Stimulated activated CD8-positive, alpha-beta memory T cell treated with anti-CD3 and anti-CD28 coated beads, Interleukin-12 subunit alpha, Interleukin-12 subunit beta, amount 100 ng/mL, for 4 hours (primary cell): ENCODE results near the gene NSMCE3.

Experiments
- DNase-seq: peaks from one replicate; pipeline ENCODE4 v3.0.0-alpha.2; 2020; ENCODE audit warnings: low read depth

Gene NSMCE3

DNA sequence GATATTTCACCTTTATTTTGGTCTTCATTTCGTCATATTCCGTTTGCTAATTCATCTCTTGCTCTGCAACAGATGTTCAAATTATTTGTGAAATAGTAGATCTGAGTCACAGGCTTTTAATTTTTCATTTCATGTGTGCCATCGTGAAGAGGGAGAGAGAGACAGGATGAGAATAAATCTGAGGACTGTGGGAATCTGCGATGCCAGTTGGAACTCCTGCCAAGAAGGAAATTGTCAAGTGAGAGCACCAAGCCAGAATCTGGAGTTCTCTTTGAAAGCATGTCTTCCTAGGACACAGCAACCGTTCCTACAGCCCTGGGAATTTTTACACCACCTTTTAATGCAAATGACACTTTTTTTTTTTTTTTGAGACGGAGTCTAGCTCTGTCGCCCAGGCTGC, 48.8 kb downstream of the NSMCE3 start:
- DNase-seq = no peak

DNA sequence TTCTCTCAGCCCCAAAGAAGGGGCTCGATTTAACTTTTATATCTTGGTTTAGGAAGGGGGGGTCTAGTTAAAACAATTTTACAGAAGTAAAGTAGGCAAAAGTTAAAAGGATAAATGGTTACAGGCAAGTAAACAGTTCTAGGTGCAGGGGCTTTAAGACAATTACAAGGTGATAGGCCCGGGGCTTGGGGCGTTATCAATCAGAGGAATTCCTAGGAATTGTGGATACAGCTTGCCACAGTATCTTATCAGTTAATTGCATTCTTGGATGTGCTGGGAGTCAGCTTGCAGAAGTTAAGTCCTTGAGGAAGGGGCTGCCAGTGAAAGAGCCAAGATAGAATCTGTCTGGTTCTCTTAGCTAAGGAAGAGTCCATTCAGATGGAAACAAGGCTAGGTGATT, 52.7 kb downstream of the NSMCE3 start:
- no peak for DNase-seq
